Measurements from ENCODE around the gene ANTXR1. TPM values are rescaled to one million over a fixed set of nuclear protein-coding genes. Genes with fewer than 3 reads are reported as not detected.

The ANTXR1 gene
- total RNA-seq, 1 experiment from 2014 or later = 0.27 TPM

DNA sequence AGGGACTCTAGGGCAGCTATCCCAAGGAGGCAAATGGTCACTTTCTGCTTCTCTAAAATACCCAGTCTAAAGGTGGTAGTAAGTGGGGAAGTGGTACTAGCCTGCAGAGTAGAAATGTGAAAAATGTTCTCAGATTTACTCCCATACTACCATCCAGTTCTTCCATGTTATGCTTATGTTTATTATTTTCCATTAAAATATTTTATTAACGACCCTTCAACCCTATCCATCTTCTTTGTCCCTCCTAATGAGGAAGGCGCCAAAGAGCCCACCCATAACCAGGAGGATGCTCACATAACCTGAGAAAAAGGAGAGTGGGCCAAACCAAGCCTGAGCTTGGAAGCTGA, 153.5 kb downstream of the ANTXR1 start:
- Mint-ChIP-seq H3K9me3 (ENCODE audit: unreplicated experiment) (no peaks in the 10 kb centered on the region), H3K4me3 (ENCODE audit: unreplicated experiment) (no peak overlapping the region), H3K27ac (ENCODE audit: unreplicated experiment) (no peak overlapping the region), H3K36me3 (ENCODE audit: insufficient read depth, unreplicated experiment) (no peaks in the 10 kb centered on the region), H3K4me1 (ENCODE audit: low read depth, unreplicated experiment) (peaks cover 6% of the 10 kb centered on the region), H3K27me3 (ENCODE audit: insufficient read depth, unreplicated experiment) (peaks cover 10% of the 10 kb centered on the region)
- H3K36me3 ChIP-seq (ENCODE audit: control insufficient read depth, insufficient read depth, low read length) = no peaks in the 10 kb centered on the region
- no peak for DNase-seq
- peaks cover 11% of the 10 kb centered on the region; the same call in 1 of the 2 replicates for H3K4me1 ChIP-seq
- ChIA-PET CTCF (no interaction called here), POLR2A (no interaction called here)
- no peak overlapping the region for H3K4me3 ChIP-seq (ENCODE audit: low read depth, low read length)
- H3K27me3 ChIP-seq (replicated peaks; ENCODE audit: control insufficient read depth, insufficient read depth, low read length) = peaks cover 1% of the 10 kb centered on the region; the same call in 1 of the 2 replicates
- BruUV-seq (replicated peaks) = no TSS peak
- intact Hi-C loops (cut with micrococcal nuclease; ENCODE audit: unreplicated experiment) = no loop called here
- H3K9me3 ChIP-seq = no peaks in the 10 kb centered on the region
- TF ChIP-seq, protein P1, sequence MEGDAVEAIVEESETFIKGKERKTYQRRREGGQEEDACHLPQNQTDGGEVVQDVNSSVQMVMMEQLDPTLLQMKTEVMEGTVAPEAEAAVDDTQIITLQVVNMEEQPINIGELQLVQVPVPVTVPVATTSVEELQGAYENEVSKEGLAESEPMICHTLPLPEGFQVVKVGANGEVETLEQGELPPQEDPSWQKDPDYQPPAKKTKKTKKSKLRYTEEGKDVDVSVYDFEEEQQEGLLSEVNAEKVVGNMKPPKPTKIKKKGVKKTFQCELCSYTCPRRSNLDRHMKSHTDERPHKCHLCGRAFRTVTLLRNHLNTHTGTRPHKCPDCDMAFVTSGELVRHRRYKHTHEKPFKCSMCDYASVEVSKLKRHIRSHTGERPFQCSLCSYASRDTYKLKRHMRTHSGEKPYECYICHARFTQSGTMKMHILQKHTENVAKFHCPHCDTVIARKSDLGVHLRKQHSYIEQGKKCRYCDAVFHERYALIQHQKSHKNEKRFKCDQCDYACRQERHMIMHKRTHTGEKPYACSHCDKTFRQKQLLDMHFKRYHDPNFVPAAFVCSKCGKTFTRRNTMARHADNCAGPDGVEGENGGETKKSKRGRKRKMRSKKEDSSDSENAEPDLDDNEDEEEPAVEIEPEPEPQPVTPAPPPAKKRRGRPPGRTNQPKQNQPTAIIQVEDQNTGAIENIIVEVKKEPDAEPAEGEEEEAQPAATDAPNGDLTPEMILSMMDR (IDR thresholded peaks at IDR 0.05; ENCODE audit: insufficient read depth in 1 of 2, low read depth in 1 of 2, low read length in 1 of 2, severe bottlenecking in 1 of 2, unreplicated experiment in 1 of 2) = no peak

DNA sequence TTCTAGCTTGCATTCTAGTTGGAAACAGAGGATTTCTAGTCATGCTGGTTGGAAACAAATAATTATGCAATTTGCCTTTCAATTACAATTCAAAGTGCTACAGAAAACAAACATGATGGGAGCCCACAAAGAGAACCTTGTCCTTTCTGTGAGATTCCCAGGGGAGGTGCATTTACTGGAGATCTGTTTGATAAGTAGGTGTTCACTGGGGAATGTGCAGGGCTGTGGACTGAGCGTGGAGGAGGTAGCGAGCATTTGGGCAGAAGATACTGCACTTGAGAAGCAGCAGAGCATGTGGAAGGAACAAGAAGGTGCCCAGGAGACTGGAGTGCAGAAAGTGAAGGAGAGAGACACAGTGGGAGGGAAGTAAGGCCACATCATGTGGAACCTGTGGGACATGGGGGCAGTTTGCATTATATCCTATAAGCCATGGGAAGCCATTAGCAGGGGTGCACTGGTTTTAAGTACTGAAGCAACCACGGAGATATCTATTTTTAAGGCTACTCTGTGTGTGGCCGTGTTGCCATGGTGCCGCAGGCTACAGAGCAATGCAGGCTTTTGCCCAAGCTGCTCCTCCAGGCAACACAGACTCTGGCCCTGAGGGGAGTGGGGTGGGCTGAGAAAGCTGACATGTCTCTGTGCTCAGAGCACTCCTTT, 154.0 kb downstream of the ANTXR1 start:
- DNase-seq = no peak
- CTCF ChIA-PET = no interaction called here
- BruUV-seq (replicated peaks) = no TSS peak

DNA sequence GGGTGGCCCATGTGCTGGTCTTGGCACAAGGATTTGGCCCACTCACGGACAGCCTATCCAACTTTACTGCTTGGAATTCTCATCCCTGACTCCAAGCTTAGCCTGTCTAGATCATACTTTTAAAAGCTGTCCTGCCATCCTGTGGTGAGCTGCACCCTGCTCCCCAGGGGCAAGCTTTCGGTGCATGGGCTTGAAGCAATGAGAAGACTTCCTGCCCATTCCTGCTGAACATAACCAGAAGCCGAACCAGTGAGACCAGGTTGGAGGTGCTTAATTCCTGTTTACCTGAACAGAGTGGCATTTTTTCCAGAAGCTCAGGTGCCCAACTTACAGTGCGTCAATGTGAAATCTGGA, 154.5 kb downstream of the ANTXR1 start:
- intact Hi-C loops (cut with micrococcal nuclease; ENCODE audit: unreplicated experiment) = no loop called here
- Mint-ChIP-seq H3K27me3 (ENCODE audit: insufficient read depth, unreplicated experiment) (peaks cover 10% of the 10 kb centered on the region), H3K27ac (ENCODE audit: unreplicated experiment) (no peak overlapping the region), H3K4me1 (ENCODE audit: low read depth, unreplicated experiment) (peaks cover 6% of the 10 kb centered on the region), H3K9me3 (ENCODE audit: unreplicated experiment) (no peaks in the 10 kb centered on the region), H3K36me3 (ENCODE audit: insufficient read depth, unreplicated experiment) (no peaks in the 10 kb centered on the region), H3K4me3 (ENCODE audit: unreplicated experiment) (no peak overlapping the region)
- Histone ChIP-seq H3K27me3 (replicated peaks; ENCODE audit: control insufficient read depth, insufficient read depth, low read length) (peaks cover 1% of the 10 kb centered on the region; the same call in 1 of the 2 replicates), H3K9me3 (no peaks in the 10 kb centered on the region), H3K4me1 (peaks cover 11% of the 10 kb centered on the region; the same call in 1 of the 2 replicates), H3K36me3 (ENCODE audit: control insufficient read depth, insufficient read depth, low read length) (no peaks in the 10 kb centered on the region), H3K4me3 (ENCODE audit: low read depth, low read length) (no peak overlapping the region)
- POLR2A ChIA-PET = no interaction called here
- DNase-seq = no peak
- TF ChIP-seq, protein P1 (IDR thresholded peaks at IDR 0.05; ENCODE audit: insufficient read depth in 1 of 2, low read depth in 1 of 2, low read length in 1 of 2, severe bottlenecking in 1 of 2, unreplicated experiment in 1 of 2) = no peak
- BruUV-seq (replicated peaks) = no TSS peak
- CTCF ChIA-PET = no interaction called here

More for the DNA sequence above, 154.0 kb downstream of the ANTXR1 start:
- intact Hi-C loops (cut with micrococcal nuclease; ENCODE audit: unreplicated experiment) = no loop called here
- POLR2A ChIA-PET = no interaction called here
- Mint-ChIP-seq H3K4me1 (ENCODE audit: low read depth, unreplicated experiment) (peaks cover 6% of the 10 kb centered on the region), H3K36me3 (ENCODE audit: insufficient read depth, unreplicated experiment) (no peaks in the 10 kb centered on the region), H3K9me3 (ENCODE audit: unreplicated experiment) (no peaks in the 10 kb centered on the region), H3K27me3 (ENCODE audit: insufficient read depth, unreplicated experiment) (peaks cover 10% of the 10 kb centered on the region), H3K27ac (ENCODE audit: unreplicated experiment) (no peak overlapping the region), H3K4me3 (ENCODE audit: unreplicated experiment) (no peak overlapping the region)
- TF ChIP-seq, protein P1 (IDR thresholded peaks at IDR 0.05; ENCODE audit: insufficient read depth in 1 of 2, low read depth in 1 of 2, low read length in 1 of 2, severe bottlenecking in 1 of 2, unreplicated experiment in 1 of 2) = no peak
- no peak overlapping the region for H3K4me3 ChIP-seq (ENCODE audit: low read depth, low read length)
- no peaks in the 10 kb centered on the region for H3K36me3 ChIP-seq (ENCODE audit: control insufficient read depth, insufficient read depth, low read length)
- H3K9me3 ChIP-seq = no peaks in the 10 kb centered on the region
- peaks cover 11% of the 10 kb centered on the region; the same call in 1 of the 2 replicates for H3K4me1 ChIP-seq
- peaks cover 1% of the 10 kb centered on the region; the same call in 1 of the 2 replicates for H3K27me3 ChIP-seq (replicated peaks; ENCODE audit: control insufficient read depth, insufficient read depth, low read length)

Measured in Caco-2 (cell line).